PC-9 (cell line): ENCODE measurements around the gene SNRNP70. TPM values are rescaled to one million over a fixed set of nuclear protein-coding genes. Genes with fewer than 3 reads are reported as not detected.
A peak's percentile ranks its signal among the peaks of the same experiment; 100 is the strongest.

Experiments used
- BruUV-seq: library from RNA; stranded (reverse); fragments of 400-500 nt; replicated peaks from 2 replicates; lab custom pipeline; 2021; lab: Mats Ljungman, UMichigan
- CTCF ChIA-PET: fragments of 300-600 bp; sonication (Branson Sonifier 250); formaldehyde crosslinking; loops from one replicate; lab custom pipeline; 2022; ENCODE audit warnings: antibody characterized with exemption; lab: Charles Lee
- POLR2A ChIA-PET: fragments of 300-600 bp; sonication (Branson Sonifier 250); formaldehyde crosslinking; loops from one replicate; lab custom pipeline; 2022; ENCODE audit warnings: antibody characterized with exemption; ENCODE audit not compliant: unreplicated experiment; lab: Charles Lee
- DNase-seq, 2 experiments: peaks; one replicate each; pipeline versions ENCODE4 v3.0.0 to v3.0.0-alpha.2; 2015 to 2022; ENCODE audit warnings: mixed read lengths in 1 of 2
- H2AFZ ChIP-seq: fragments of 200-600 bp; sonication (generic); 2 replicates; pipeline ENCODE4 v1.8.1; 2017; ENCODE audit warnings: antibody characterized with exemption
- H3F3A ChIP-seq: fragments of 200-600 bp; sonication (generic); 2 replicates; pipeline ENCODE4 v1.8.1; 2017; ENCODE audit warnings: antibody characterized with exemption, mild to moderate bottlenecking, low read depth; ENCODE audit not compliant: insufficient read depth
- H3K27ac ChIP-seq: fragments of 200-600 bp; sonication (generic); 2 replicates; pipeline ENCODE4 v1.6.1; 2016; ENCODE audit warnings: mixed run types
- H3K27me3 ChIP-seq: fragments of 200-600 bp; sonication (generic); 2 replicates; pipeline ENCODE4 v1.6.1; 2016; ENCODE audit warnings: low read depth, mixed run types; ENCODE audit not compliant: insufficient read depth
- H3K36me3 ChIP-seq: fragments of 200-600 bp; sonication (generic); 2 replicates; pipeline ENCODE4 v1.6.1; 2016; ENCODE audit warnings: low read depth, mixed run types
- H3K4me1 ChIP-seq: fragments of 200-600 bp; sonication (generic); replicated peaks from 2 replicates; pipeline ENCODE4 v1.6.1; 2016; ENCODE audit warnings: mixed run types; ENCODE audit not compliant: insufficient read depth
- H3K4me2 ChIP-seq: fragments of 200-600 bp; sonication (generic); 2 replicates; pipeline ENCODE4 v1.6.1; 2017; ENCODE audit warnings: mixed run types
- H3K4me3 ChIP-seq: fragments of 200-600 bp; sonication (generic); 2 replicates; pipeline ENCODE4 v1.6.1; 2016; ENCODE audit warnings: mixed run types
- H3K79me2 ChIP-seq: fragments of 200-600 bp; sonication (generic); 2 replicates; pipeline ENCODE4 v1.6.1; 2017; ENCODE audit warnings: low read depth, mixed run types
- H3K9me2 ChIP-seq: fragments of 200-600 bp; sonication (generic); 2 replicates; pipeline ENCODE4 v1.8.1; 2017; ENCODE audit warnings: mild to moderate bottlenecking; ENCODE audit not compliant: insufficient read depth
- H3K9me3 ChIP-seq: fragments of 200-600 bp; sonication (generic); 2 replicates; pipeline ENCODE4 v1.8.1; 2016; ENCODE audit warnings: low read depth; ENCODE audit not compliant: insufficient read depth
- H4K20me1 ChIP-seq: fragments of 200-600 bp; sonication (generic); 2 replicates; pipeline ENCODE4 v1.8.1; 2017; ENCODE audit not compliant: insufficient read depth
- CTCF ChIP-seq: fragments of 200-600 bp; sonication (generic); conservative IDR thresholded peaks from 2 replicates; pipeline ENCODE4 v1.6.1; 2017; ENCODE audit warnings: mixed run types, antibody characterized with exemption, mild to moderate bottlenecking, moderate library complexity
- EZH2 ChIP-seq: fragments of 200-600 bp; sonication (generic); IDR thresholded peaks from 2 replicates; pipeline ENCODE4 v1.8.0; 2017; ENCODE audit warnings: antibody characterized with exemption, low read depth
- intact Hi-C: fragments of 100-400 bp; cut with micrococcal nuclease; formaldehyde crosslinking; loops from one replicate; pipeline ENCODE4 v1.10.0; 2022; ENCODE audit not compliant: unreplicated experiment
- total RNA-seq: library from RNA; stranded (reverse); gene quantifications from 2 replicates; pipeline ENCODE4 v1.2.3, GENCODE V29; 2021

SNRNP70 gene
- total RNA-seq, 1 experiment from 2014 or later = 199 TPM

GRCh38 chr19:49117677-49118564, 32.7 kb downstream of the SNRNP70 start:
- Histone ChIP-seq H3K4me2 (peak overlapping the region; percentile 94), H3K4me3 (peak overlapping the region; percentile 74), H3K36me3 (no peaks in the 10 kb centered on the region), H3K79me2 (no peaks in the 10 kb centered on the region), H3F3A (peaks cover 13% of the 10 kb centered on the region), H3K27me3 (peaks cover 13% of the 10 kb centered on the region), H3K27ac (peak overlapping the region; percentile 63), H3K4me1 (peaks cover 16% of the 10 kb centered on the region), H3K9me3 (no peaks in the 10 kb centered on the region), H2AFZ (peak overlapping the region; percentile 98), H3K9me2 (no peaks in the 10 kb centered on the region), H4K20me1 (peaks cover 3% of the 10 kb centered on the region; the same call in 1 of the 2 replicates)
- no TSS peak for BruUV-seq
- intact Hi-C loops = loop anchor here (2.0 kb wide), 2 partner anchors 31 to 47 kb away; no protein-coding TSS in a partner anchor
- no peak for TF ChIP-seq EZH2
- TF ChIP-seq CTCF = no peak
- ChIA-PET CTCF (interaction anchor here (0.8 kb wide), 1 partner anchor 13 kb away, joined by 3 read pairs; no protein-coding TSS in a partner anchor), POLR2A (interaction anchor here (0.7 kb wide), 1 partner anchor 845 kb away, joined by 3 read pairs; no protein-coding TSS in a partner anchor)
- DNase-seq = no peak

GRCh38 chr19:49118565-49119410, 33.5 kb downstream of the SNRNP70 start, which contains the start of gene C19orf73:
C19orf73 (minus strand) TSS chr19:49119143; CDS start chr19:49119022, 121 bp downstream.
- TF ChIP-seq EZH2 (no peak), CTCF (no peak)
- intact Hi-C loops = loop anchor here (2.0 kb wide), 2 partner anchors 30 to 46 kb away; no protein-coding TSS in a partner anchor

More at GRCh38 chr19:49118565-49119410, 33.5 kb downstream of the SNRNP70 start, which contains the start of gene C19orf73:
- Histone ChIP-seq H3K36me3 (no peaks in the 10 kb centered on the region), H2AFZ (peak within 1 kb of the TSS; percentile 98), H3K9me2 (no peaks in the 10 kb centered on the region), H3K9me3 (no peaks in the 10 kb centered on the region), H3F3A (peaks cover 13% of the 10 kb centered on the region), H3K27me3 (peaks cover 13% of the 10 kb centered on the region), H4K20me1 (peaks cover 3% of the 10 kb centered on the region; the same call in 1 of the 2 replicates), H3K4me3 (peak within 1 kb of the TSS; percentile 74), H3K79me2 (no peaks in the 10 kb centered on the region), H3K27ac (peak within 1 kb of the TSS; percentile 63), H3K4me2 (peak within 1 kb of the TSS; percentile 94), H3K4me1 (peaks cover 8% of the 10 kb centered on the region)
- ChIA-PET POLR2A (no interaction called here), CTCF (no interaction called here)
- peak; percentile 80 to 96 for DNase-seq
- TSS peak; percentile 94 for BruUV-seq
